HG03575 (cell line): ENCODE measurements around the gene MLXIP.
"Not testable (repeated sequence)": the region's sequence is repeated elsewhere in the genome, so short reads cannot be mapped to it uniquely, and the experiment has no call there.

ENCODE experiments used
- ATAC-seq: cut with Tn5 transposase; IDR thresholded peaks from one replicate; pipeline ENCODE4 v1.9.1; 2021; ENCODE audit not compliant: unreplicated experiment, insufficient number of reproducible peaks, low FRiP score; ENCODE audit errors: extremely low read depth

MLXIP gene

DNA sequence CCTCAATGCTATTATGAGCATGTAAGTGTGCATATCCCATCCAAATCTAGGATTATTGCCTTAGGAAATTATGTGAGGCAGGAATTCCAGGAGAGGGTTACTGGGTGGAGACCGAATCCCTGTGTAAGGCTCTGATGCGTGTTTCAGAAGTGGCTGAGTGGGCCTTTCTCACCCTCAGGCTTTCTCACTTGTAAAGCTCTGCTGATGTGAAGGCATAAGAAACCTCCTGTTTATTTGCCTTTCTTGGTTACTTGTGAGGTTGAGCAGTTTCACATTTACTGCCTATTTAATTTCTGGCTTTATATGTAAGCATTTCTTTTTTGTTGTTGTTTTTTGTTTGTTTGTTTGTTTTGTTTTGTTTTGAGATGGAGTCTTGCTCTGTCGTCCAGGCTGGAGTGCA, 84.4 kb downstream of the MLXIP start:
- ATAC-seq = no peak

DNA sequence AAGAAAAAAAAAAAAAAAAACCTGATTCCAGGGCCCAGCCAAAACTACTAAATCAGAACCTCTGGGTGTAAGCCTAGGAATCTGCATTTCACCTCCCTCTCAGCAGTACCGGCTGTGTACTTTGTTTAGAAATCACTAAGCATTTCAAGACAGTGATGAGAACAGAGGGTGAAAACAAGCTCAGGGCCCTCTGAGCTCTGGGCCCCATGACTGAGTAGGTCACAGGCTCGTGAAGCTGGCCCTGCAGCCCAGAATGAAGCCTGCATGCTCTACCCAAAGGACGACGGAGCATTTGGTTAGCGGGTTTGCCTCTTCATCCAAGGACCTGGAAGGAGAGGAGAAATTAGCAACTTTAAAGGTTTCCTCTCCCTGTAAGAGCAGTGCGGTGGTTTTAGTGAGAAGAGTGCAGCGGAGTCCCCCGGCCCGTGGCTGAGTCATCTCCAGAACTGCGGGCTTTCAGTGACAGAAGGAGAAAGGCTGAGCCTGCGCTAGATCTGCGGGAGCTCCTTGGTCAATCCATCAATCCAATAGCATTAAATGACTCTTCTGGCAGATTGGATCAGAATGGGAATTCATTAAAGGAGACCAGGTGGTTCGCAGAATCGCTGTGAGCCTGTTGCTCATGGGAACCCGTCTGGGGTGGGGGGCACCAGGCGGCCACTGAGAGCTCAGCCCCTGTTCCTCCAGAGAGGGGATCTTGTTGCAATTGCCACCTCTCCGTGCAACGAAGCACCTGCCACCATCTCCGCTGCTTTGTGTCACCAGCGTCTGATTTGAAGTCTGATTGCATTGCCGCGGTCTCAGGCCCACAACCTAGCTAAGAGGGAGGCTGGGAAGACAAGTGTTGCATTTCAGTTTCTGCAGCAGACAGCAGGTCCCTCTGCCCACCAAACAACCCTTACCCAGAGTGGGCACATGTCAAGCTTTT, 88.1 kb downstream of the MLXIP start:
- no peak for ATAC-seq

DNA sequence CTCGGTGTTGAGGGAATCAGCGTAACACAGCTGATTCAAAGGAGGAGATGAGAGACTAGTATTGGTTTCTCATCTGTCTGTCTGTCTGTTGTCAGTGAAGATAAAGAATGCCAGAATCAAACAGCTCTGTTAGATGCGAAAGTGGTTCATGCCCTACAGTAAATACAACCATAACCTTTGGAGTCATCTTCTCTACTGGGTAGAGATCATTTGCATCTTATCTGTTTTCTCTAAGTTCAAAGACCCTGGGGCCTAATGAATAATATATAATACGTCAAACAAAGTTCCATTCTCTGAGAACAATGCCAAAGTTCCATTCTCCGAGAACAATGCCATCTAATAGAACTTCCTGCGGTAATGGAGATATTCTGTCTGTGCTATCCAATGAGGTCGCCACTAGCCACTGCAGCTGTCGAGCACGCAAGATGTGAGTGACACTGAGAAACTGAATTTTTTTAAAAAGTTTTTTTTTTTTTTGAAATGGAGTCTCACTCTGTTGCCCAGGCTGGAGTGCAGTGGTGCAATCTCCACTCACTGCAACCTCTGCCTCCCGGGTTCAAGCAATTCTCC, 88.9 kb downstream of the MLXIP start:
- ATAC-seq = no peak

DNA sequence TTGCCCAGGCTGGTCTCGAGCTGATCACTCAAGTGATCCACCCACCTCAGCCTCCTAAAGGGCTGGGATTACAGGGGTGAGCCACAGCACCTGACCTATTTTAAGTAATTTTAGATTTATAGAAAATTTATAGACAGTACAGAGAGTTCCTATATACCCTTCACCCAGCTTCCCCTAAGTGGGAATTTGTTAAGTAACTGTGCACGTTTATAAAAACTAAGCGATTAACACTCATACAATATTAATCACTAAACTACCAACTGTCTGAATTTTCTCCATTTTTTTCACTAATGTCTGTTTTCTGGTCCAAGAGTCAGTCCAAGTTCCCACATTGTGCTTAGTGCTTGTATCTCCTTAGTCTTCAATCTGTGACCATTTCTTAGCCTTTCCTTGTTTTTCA, 89.9 kb downstream of the MLXIP start:
- no peak for ATAC-seq

DNA sequence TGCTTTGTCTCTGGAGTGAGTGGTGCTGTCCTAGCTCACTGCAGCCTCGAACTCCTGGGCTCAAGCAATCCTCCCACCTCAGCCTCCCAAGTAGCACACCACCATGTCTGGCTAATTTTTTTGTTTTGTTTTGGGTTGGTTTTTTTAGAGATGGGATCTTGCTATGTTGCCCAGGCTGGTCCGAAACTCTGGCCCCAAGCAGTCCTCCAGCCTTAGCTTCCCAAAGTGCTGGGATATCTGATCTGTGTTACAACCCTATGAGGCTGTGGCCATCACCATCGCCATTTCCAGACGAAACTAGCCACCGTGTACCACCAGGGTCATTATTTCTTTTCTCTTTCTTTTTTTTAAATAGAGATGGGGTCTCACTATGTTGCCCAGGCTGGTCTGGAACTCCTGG, 92.8 kb downstream of the MLXIP start:
- no peak for ATAC-seq

DNA sequence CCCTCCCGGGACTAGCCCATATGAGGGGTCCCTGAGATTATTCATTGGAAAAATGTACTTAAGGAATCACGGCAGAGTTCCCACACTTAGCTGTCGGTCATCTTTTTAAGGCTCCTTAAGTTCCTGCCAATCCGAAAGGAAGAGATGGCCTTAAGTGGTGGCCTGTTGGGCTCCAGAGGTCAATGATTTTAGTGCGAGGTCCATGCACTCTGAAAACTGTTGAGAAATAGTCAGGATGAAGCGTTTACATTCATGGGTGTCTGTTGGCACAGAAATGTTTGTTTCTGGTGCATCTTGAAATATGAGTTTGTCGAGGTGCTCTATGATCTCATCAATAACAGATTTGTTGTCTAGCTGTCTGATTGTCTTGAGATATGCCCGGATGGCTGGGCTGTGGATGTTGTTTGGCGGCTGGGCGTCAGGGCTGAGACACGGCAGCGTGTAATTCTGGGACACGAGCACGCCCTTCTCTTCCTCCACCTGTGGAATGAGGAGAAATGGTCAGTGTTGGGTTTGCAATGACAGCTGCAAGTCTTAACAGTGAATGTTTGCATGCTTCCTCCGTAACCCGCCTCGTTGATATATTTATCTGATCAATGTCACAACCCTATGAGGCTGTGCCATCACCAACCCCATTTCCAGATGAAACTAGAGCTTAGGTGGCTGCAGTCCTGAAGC, 93.8 kb downstream of the MLXIP start:
- ATAC-seq = no peak

DNA sequence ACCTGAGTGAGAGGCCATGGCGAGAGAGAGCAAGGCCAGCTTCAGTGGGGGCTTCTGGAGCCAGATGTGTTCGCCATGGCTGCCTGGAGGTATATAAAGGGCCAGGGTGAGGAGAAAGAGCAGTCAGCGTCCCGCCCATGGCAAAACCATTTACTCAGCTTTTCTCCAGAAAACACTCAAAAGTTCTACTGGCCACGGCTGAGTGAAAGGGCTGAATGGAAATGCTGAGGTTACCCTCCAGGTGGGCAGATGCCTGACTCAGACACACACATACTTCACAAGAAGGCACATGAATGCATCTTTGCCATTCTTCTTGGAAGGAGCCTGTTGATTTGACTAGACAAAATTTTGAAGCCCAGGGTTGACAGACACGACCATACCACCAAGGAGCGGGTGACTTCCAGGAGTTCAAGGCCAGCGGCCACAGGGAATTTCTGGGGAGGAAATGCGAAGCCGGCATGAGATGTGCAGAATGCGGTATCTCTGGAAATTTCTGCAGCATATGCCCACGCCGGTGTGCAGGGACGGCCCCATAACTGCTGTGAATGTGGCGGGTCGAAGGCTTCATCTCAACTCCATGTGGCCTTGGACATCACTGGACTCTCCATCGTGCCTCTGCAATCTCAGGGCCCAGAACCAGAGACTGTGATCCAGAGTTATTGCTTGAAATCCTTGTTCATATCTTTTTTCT, 95.7 kb downstream of the MLXIP start, which contains the start of gene IL31:
IL31 (minus strand) TSS at position 67 of the 691 bp plus-strand sequence; CDS start at position 18, 49 bp downstream.
- ATAC-seq = no peak

DNA sequence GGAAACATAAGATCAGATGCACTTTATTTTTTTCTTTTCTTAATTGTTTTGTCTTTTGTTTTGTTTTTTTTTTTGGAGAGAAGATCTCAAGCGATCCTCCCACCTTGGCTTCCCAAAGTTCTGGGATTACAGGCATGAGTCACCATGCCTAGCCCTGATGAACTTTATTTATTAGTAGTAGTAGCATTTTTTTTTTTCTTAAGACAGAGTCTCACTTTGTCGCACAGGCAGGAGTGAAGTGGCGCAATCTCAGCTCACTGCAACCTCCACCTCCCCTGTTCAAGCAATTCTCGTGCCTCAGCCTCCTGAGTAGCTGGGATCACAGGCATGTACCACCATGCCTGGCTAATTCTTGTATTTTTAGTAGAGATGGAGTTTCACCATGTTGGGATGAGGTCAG, 97.9 kb downstream of the MLXIP start:
- ATAC-seq = not testable (repeated sequence)

DNA sequence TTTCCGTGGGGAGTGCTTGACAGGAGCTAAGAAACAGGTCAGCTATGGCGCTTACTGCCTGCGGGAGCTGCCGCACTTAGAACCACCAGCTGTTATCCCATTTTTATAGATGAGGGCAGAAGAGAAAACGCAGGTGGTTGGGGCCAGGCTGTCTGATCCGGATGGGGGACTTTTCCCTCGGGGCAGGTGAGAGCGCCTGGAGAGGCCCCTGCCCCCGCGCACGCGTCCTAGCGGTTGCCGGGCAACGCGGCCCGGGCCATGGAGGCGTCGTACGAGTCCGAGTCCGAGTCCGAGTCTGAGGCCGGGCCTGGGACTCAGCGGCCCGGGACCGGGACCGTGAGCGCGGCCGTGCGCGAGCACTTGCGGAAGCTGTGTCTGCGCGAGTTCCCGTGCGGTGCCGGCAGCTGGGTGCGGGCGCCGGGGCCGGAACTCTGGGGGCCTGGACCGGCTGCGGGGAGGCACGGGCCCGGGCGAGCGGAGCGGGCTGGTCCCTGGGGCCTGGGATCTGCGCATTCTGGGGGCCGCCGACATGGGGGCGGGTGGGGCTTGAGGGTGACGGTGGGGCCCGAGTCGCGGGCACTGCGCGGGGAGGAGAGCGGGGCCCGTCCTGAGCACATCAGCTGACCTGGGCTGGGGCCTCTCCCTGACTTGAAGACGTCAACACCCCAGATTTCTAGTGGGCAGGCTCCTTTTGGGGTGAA, 104.5 kb downstream of the MLXIP start, which contains the start of gene LRRC43:
LRRC43 (plus strand) TSS at position 237 of the 701 bp plus-strand sequence; CDS start at position 259, 22 bp downstream.
- ATAC-seq = no peak

DNA sequence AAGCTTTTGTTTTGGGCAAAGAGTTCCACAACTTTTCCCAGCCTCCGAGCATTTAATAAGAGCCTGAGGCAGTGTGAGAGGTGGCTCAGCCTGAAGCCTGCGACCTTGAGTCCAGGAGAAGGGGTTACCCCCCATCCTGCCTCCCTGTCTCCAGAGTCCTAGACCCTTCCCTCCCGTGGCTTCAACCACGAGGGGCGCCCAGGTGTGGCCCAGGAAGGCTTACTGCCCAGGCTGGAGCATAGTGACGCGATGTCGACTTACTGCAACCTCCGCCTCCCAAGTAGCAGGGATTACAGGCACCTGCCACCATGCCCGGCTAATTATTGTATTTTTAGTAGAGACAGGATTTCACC, 105.0 kb downstream of the MLXIP start:
- ATAC-seq = no peak

DNA sequence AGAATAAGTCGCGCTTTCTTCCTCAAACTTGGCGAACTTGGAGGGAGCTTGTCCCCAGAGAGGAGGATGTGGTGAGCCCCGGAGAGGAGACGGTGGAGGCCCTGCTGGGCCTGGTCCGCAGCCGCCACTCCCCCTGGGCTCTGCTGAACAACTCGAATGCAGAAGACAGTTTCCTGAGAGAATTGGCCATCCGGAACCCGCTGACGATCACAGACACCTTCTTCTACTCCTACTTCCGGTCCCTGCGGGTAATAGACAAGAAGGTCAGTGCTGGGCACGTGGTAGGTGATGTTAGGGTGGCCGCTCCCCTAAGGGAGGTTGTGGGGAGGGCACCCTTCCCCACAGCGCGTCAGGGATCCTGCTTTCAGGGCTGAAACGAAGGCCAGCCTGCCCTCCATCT, 106.0 kb downstream of the MLXIP start:
- no peak for ATAC-seq

DNA sequence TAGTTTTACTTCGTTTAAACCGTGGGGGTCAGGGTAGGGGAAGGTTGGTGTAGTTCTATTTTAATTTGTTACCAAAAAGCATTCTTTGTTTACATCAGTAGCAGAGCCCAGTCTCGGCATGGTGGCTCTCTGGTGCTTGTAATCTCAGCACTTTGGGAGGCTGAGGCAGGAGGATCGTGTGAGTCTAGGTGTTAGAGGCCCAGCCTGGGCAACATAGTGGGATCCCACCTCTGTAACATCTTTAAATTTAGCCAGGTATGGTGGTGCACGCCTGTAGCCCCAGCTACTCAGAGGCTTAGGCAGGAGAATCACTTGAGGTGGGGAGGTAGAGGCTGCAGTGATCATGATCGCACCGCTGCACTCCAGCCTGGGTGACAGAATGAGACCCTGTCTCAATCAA, 106.5 kb downstream of the MLXIP start:
- ATAC-seq = no peak

DNA sequence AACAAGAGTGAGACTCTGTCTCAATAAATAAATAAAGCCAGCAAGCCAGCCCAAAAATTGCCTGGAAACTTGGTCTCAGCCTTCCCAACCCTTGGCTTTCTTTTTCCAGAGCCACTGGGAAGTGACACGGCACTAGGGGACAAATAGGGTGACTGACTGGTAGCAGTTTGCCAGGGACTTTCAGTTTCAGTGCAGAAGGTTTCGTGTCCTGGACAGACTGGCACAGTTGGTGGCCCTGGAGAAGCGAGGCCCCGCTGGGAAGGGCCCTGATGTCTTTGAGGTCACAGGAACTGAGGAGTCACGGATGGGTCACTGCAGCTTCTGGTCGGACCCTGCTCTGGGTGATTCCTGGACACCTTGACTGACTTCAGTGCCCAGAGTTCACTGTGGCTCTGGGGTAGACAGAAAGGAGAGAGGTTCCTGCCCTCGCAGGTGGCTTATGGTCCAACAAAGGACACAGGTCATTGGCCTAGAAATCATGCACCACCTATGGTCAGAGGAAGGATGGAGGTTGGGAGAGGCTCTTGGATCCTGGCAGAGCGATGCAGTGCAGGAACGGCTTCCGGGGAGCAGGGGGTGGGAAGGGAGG, 107.0 kb downstream of the MLXIP start:
- ATAC-seq = no peak

DNA sequence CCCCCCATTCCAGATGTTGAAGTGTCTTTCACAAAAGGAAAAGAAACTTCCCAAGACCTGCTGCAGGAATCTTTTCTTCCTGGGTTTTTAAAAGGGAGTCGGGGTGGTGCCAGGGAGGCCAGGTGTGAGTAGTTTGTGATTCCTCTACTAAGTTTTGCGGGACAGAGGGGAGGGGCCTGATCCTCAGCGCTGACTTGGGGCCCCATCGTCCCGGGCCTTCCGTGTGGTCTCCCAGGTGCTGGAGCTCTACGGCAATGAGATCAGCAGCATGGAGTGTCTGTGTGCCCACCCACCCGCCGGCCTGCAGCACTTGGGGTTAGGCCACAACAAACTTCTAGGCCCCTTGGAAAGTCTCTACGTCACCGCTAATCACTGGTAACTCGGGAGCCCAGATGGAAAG, 108.9 kb downstream of the MLXIP start:
- ATAC-seq = no peak

DNA sequence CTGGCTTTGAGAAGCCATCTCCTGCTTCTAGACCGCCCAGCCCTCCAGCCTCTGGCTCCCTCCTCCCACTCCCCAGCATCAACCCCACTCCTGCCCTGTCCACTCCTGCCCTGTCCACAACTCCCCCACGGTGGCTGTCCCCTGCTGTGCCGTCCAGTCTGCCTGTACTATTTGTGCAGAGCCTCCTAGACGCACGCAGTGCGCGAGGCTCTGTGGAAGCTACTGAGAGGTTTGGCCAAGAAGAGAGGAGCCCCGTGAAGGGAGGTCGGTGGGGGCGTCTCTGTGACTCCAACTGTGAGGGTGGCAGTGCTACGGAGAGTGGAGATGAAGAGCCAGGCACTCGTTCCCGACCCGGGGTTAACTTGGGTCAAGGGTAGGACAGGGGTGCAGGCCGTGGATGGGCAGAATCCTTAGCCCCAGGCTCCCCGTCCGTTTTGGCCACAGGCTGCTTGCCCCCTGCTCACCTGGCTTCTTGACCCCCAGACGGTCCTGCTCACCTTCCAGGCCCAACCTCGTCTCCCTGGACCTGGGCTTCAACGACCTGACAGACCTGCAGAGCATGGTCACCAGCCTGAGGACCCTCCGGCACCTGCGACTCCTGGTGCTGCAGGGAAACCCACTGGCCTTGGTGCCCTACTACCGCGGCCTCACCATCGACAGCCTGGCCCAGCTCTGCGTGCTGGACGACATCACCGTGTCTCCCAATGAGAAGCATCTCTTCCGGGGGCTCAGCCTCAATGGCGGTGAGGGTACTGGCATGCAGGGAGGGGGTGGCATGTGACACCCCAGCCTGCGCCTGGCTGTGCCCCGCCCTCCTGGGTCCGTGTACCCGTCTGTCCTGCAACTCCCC, 111.3 kb downstream of the MLXIP start:
- ATAC-seq = no peak

DNA sequence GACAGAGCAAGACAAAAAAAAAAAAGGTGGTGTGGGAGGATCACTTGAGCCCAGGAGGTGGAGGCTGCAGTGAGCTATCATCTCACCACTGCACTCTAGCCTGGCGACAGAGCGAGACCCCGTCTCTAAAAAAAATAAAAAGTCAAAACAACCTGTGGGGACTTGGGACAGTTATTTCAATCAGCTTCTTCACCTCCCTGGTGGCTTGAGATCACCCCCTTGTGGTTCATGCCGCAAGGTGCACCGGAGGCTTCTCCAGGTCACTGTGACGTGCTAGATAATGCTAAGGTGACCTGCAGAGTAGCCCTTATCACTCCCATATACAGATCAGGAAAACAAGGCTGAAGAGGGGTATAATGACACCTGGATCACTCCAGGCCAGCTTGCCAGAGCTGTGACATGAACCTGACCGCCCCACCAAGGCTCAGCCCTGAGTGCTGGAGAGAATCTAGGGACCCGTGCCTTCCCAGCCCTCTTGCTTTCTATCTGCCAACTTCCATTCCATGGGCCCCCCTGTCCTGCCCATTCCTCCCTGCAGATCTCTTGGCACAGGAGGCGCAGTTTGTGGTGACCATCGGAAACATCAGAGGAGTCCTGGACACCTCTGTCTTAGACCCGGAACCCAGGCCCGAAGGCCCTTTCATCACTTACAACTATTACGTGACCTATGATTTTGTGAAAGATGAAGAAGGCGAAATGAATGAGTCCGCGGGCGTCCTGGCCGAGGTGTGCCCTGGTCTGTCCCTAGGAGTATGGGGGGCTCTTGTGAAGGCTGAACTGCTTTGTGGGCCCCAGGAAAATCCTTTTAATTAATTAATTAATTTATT, 112.5 kb downstream of the MLXIP start:
- ATAC-seq = no peak

DNA sequence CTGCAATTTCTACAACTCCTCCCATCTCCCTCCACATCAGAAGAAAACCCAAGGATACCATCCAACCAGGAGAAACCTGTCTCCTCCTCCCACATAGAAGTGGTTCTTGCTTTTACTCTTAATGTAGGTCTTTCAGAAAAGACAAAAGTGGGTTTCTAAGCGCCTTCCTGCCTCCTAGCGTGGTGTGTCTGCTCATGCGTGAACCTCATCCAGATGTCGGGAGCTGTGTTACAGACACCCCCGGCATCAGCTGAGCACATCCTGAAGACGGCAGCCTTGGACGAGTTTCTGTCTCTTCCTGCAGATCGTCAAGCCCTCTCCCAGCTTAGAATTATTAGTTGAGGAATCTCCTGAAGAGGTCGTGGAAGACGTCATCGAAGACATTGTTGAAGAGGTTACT, 113.9 kb downstream of the MLXIP start:
- no peak for ATAC-seq
